Measurements from ENCODE around the gene SH2D4B.

DNA sequence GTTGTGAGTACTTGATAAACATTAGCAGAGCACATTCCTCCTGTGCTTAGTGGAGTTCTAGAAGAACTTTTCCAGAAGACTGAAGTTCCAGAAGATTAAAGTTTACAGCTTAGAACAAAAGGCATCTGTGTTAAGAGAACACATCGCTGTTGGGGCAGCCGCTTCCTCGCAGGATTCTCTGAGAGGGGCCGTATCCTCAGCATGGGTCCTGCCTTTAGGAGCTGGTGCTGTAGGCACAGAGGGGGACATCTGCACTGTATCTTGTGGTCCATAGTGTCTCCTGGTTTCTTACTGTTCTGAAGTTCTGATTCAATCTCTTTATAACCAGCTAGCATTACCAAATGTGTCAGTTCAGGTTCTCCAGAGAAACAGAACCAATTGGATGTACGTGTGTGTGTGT, 16.3 kb downstream of the SH2D4B start:
- no peak for TF ChIP-seq ARNTL (CRISPR knock-in tag; IDR thresholded peaks at IDR 0.05; ENCODE audit: borderline replicate concordance, low read depth)
- TF ChIP-seq ZNF565 (CRISPR knock-in tag; conservative IDR thresholded peaks at IDR 0.05; ENCODE audit: low read depth), result no peak
- TF ChIP-seq OSR1 (CRISPR knock-in tag; IDR thresholded peaks at IDR 0.05), result no peak
- TF ChIP-seq, protein P1, sequence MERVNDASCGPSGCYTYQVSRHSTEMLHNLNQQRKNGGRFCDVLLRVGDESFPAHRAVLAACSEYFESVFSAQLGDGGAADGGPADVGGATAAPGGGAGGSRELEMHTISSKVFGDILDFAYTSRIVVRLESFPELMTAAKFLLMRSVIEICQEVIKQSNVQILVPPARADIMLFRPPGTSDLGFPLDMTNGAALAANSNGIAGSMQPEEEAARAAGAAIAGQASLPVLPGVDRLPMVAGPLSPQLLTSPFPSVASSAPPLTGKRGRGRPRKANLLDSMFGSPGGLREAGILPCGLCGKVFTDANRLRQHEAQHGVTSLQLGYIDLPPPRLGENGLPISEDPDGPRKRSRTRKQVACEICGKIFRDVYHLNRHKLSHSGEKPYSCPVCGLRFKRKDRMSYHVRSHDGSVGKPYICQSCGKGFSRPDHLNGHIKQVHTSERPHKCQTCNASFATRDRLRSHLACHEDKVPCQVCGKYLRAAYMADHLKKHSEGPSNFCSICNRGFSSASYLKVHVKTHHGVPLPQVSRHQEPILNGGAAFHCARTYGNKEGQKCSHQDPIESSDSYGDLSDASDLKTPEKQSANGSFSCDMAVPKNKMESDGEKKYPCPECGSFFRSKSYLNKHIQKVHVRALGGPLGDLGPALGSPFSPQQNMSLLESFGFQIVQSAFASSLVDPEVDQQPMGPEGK (CRISPR knock-in tag; IDR thresholded peaks at IDR 0.05; ENCODE audit: borderline replicate concordance), result no peak
- TF ChIP-seq TOX (CRISPR knock-in tag; IDR thresholded peaks at IDR 0.05; ENCODE audit: borderline replicate concordance), result no peak
- no peak for TF ChIP-seq RARB (CRISPR knock-in tag; IDR thresholded peaks at IDR 0.05)
- TF ChIP-seq, protein P2, sequence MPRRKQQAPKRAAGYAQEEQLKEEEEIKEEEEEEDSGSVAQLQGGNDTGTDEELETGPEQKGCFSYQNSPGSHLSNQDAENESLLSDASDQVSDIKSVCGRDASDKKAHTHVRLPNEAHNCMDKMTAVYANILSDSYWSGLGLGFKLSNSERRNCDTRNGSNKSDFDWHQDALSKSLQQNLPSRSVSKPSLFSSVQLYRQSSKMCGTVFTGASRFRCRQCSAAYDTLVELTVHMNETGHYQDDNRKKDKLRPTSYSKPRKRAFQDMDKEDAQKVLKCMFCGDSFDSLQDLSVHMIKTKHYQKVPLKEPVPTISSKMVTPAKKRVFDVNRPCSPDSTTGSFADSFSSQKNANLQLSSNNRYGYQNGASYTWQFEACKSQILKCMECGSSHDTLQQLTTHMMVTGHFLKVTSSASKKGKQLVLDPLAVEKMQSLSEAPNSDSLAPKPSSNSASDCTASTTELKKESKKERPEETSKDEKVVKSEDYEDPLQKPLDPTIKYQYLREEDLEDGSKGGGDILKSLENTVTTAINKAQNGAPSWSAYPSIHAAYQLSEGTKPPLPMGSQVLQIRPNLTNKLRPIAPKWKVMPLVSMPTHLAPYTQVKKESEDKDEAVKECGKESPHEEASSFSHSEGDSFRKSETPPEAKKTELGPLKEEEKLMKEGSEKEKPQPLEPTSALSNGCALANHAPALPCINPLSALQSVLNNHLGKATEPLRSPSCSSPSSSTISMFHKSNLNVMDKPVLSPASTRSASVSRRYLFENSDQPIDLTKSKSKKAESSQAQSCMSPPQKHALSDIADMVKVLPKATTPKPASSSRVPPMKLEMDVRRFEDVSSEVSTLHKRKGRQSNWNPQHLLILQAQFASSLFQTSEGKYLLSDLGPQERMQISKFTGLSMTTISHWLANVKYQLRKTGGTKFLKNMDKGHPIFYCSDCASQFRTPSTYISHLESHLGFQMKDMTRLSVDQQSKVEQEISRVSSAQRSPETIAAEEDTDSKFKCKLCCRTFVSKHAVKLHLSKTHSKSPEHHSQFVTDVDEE (CRISPR knock-in tag; IDR thresholded peaks at IDR 0.05), result no peak
- no peak for TF ChIP-seq ESRRG (CRISPR knock-in tag; IDR thresholded peaks at IDR 0.05)
